HepG2 (cell line): ENCODE results near the gene PPP1CC. TPM values are rescaled to one million over a fixed set of nuclear protein-coding genes. Genes with fewer than 3 reads are reported as not detected.
A peak's percentile ranks its signal among the peaks of the same experiment; 100 is the strongest.

Experiments
- ATAC-seq: fragments of 200-7000 bp; cut with Tn5 transposase; 3 replicates; pipeline ENCODE4 v1.9.1; 2020; ENCODE audit warnings: mild to moderate bottlenecking, moderate library complexity
- BruUV-seq: library from RNA; stranded (reverse); fragments of 400-500 nt; replicated peaks from 2 replicates; lab custom pipeline; 2021; lab: Mats Ljungman, UMichigan
- CTCF ChIA-PET: fragments of 300-600 bp; formaldehyde crosslinking; extraction: SDS; loops from one replicate; lab custom pipeline; 2021; ENCODE audit warnings: low total read pairs, inconsistent platforms, low intra/inter-chr PET ratio; lab: Yijun Ruan, JAX
- POLR2A ChIA-PET: fragments of 350-600 bp; sonication (Branson Sonifier 250); formaldehyde crosslinking; loops from one replicate; lab custom pipeline; 2020; ENCODE audit warnings: antibody characterized with exemption, inconsistent platforms; lab: Yijun Ruan, JAX
- DNase-seq: peaks from one replicate; pipeline ENCODE4 v3.0.0-alpha.2; 2015; ENCODE audit warnings: low spot score
- FAIRE-seq: peaks from 3 replicates; lab custom pipeline; 2011; peaks lifted over from hg19 to GRCh38; lab: Jason Lieb, UNC
- H2AFZ ChIP-seq: one replicate; pipeline ENCODE4 v1.6.1; 2011; ENCODE audit warnings: low read length, inconsistent platforms
- H3K27ac ChIP-seq: fragments of 300-600 bp; 3 replicates; pipeline ENCODE4 v1.8.0; 2011; ENCODE audit warnings: mixed run types, mild to moderate bottlenecking, mixed read lengths, low read length, inconsistent platforms; ENCODE audit not compliant: insufficient read depth; ENCODE audit errors: extremely low read length
- H3K27me3 ChIP-seq, 2 experiments: fragments of 200-600 bp in 1 of 2; 2 replicates in 1 of 2; 3 replicates in 1 of 2; pipeline versions ENCODE4 v1.6.0 to v1.8.0; 2011; ENCODE audit warnings: low read length in 2 of 2, mild to moderate bottlenecking in 2 of 2, moderate library complexity in 2 of 2, inconsistent platforms in 1 of 2; ENCODE audit not compliant: insufficient read depth in 2 of 2, control insufficient read depth in 1 of 2
- H3K36me3 ChIP-seq, 2 experiments: fragments of 200-600 bp in 1 of 2; replicated peaks in 1 of 2; 2 replicates in 1 of 2; 3 replicates in 1 of 2; pipeline versions ENCODE4 v1.5.1 to v1.8.0; 2011; ENCODE audit warnings: low read length in 2 of 2, inconsistent platforms in 1 of 2; ENCODE audit not compliant: insufficient read depth in 2 of 2, control insufficient read depth in 1 of 2
- H3K4me1 ChIP-seq: 2 replicates; pipeline ENCODE4 v1.5.1; 2012; ENCODE audit warnings: low read length, inconsistent platforms; ENCODE audit not compliant: insufficient read depth
- H3K4me2 ChIP-seq: 2 replicates; pipeline ENCODE4 v1.6.0; 2011; ENCODE audit warnings: low read depth, low read length, inconsistent platforms
- H3K4me3 ChIP-seq, 3 experiments: fragments of 200-600 bp in 1 of 3; sonication (generic), shearing (Covaris generic) in 1 of 3; replicated peaks in 1 of 3; 2 replicates each; pipeline ENCODE4 v1.5.1; 2011 to 2016; ENCODE audit warnings: low read length in 3 of 3, inconsistent platforms in 2 of 3, low read depth in 2 of 3, mild to moderate bottlenecking in 2 of 3, control low read depth in 1 of 3, mixed read lengths in 1 of 3; ENCODE audit not compliant: insufficient read depth in 1 of 3
- H3K79me2 ChIP-seq: one replicate; pipeline ENCODE4 v1.6.1; 2011; ENCODE audit warnings: low read length, inconsistent platforms; ENCODE audit not compliant: insufficient read depth
- H3K9ac ChIP-seq: 2 replicates; pipeline ENCODE4 v1.6.0; 2011; ENCODE audit warnings: mild to moderate bottlenecking, low read depth, low read length, inconsistent platforms; ENCODE audit not compliant: insufficient read depth
- H3K9me3 ChIP-seq: 2 replicates; pipeline ENCODE4 v1.5.1; 2012; ENCODE audit warnings: mild to moderate bottlenecking, low read length
- H4K20me1 ChIP-seq: 2 replicates; pipeline ENCODE4 v1.6.0; 2011; ENCODE audit warnings: inconsistent platforms, mild to moderate bottlenecking, low read length, moderate library complexity; ENCODE audit not compliant: insufficient read depth
- ARID5B ChIP-seq: IDR thresholded peaks from 2 replicates; pipeline ENCODE4 v1.4.0; 2020; ENCODE audit warnings: mild to moderate bottlenecking, missing genetic modification reagents
- BCL6 ChIP-seq: IDR thresholded peaks from 2 replicates; pipeline ENCODE4 v1.6.1; 2016; ENCODE audit warnings: missing genetic modification reagents, missing compliant biosample characterization
- CCAR2 ChIP-seq: fragments of 200-400 bp; formaldehyde crosslinking; optimal IDR thresholded peaks from 2 replicates; pipeline ENCODE3; 2018; ENCODE audit warnings: low read depth, mild to moderate bottlenecking, low read length, moderate library complexity
- FOXA3 ChIP-seq: IDR thresholded peaks from 2 replicates; pipeline ENCODE4 v1.6.1; 2016; ENCODE audit warnings: missing genetic modification reagents, missing compliant biosample characterization
- MAFF ChIP-seq: IDR thresholded peaks from 2 replicates; pipeline ENCODE4 v1.6.1; 2011; ENCODE audit warnings: low read depth, low read length, improper control_type of control experiment
- MAFK ChIP-seq, 2 experiments: IDR thresholded peaks in 1 of 2; conservative IDR thresholded peaks in 1 of 2; 2 replicates each; pipeline ENCODE4 v1.6.1; 2011; ENCODE audit warnings: improper control_type of control experiment in 2 of 2, low read length in 2 of 2
- POLR2A ChIP-seq, 2 experiments: IDR thresholded peaks; 2 replicates each; pipeline ENCODE4 v1.6.1; 2011; ENCODE audit warnings: low read depth in 2 of 2, low read length in 2 of 2, mild to moderate bottlenecking in 1 of 2, moderate library complexity in 1 of 2; ENCODE audit not compliant: insufficient read depth in 1 of 2
- POLR2AphosphoS5 ChIP-seq: IDR thresholded peaks from 2 replicates; pipeline ENCODE4 v1.6.1; 2012; ENCODE audit warnings: low read depth, low read length
- RARA ChIP-seq: IDR thresholded peaks from 2 replicates; pipeline ENCODE4 v1.6.1; 2016; ENCODE audit warnings: missing genetic modification reagents, missing compliant biosample characterization
- RBM22 ChIP-seq: fragments of 200-400 bp; formaldehyde crosslinking; optimal IDR thresholded peaks from 2 replicates; pipeline ENCODE3; 2017; ENCODE audit warnings: mild to moderate bottlenecking, low read length, moderate library complexity
- RFXAP ChIP-seq: sonication (generic); formaldehyde crosslinking; IDR thresholded peaks from 2 replicates; pipeline ENCODE4 v1.4.0; 2020; ENCODE audit warnings: missing genetic modification reagents, borderline replicate concordance
- SKI ChIP-seq: fragments of 450-650 bp; IDR thresholded peaks from one replicate; pipeline ENCODE4 v1.6.1; 2018; ENCODE audit warnings: mild to moderate bottlenecking; ENCODE audit not compliant: partially characterized antibody
- TEAD3 ChIP-seq: optimal IDR thresholded peaks from 2 replicates; pipeline ENCODE3; 2016; ENCODE audit warnings: borderline replicate concordance
- ZFP90 ChIP-seq: sonication (generic); formaldehyde crosslinking; IDR thresholded peaks from 2 replicates; pipeline ENCODE4 v1.8.0; 2022; ENCODE audit warnings: missing genetic modification reagents, mild to moderate bottlenecking, inconsistent platforms, borderline replicate concordance
- ZNF577 ChIP-seq: sonication (generic); formaldehyde crosslinking; IDR thresholded peaks from 2 replicates; pipeline ENCODE4 v1.4.0; 2020; ENCODE audit warnings: mild to moderate bottlenecking, low read depth, missing genetic modification reagents, borderline replicate concordance
- WGBS: methylation state at CpG from one replicate; pipeline ENCODE4 v1.1.6; 2017; ENCODE audit warnings: low lambda C conversion rate; 5-methylcytosine and 5-hydroxymethylcytosine counted together
- in situ Hi-C: cut with HindIII; loops from 2 replicates; pipeline ENCODE4 v1.10.0; 2017; ENCODE audit warnings: low pct_unique_long_range_greater_than_20kb; ENCODE audit not compliant: extremely low pct_ligation_motif_present
- intact Hi-C: fragments of 100-400 bp; cut with micrococcal nuclease; formaldehyde crosslinking; loops from one replicate; pipeline ENCODE4 v1.10.0; 2022; ENCODE audit not compliant: unreplicated experiment
- polyA plus RNA-seq, 8 experiments: library from polyadenylated mRNA; depleted of rRNA in 3 of 8; stranded (reverse) in 7 of 8; unstranded in 1 of 8; fragments of >200 nt; fragmentation: Illumina TruSeq in 4 of 8; extraction: Trizol in 4 of 8; gene quantifications; 2 replicates each; pipeline versions ENCODE4 v1.2.1 to v1.2.3, GENCODE V29; 2011 to 2016; ENCODE audit warnings: low read depth in 4 of 8, missing spikeins in 1 of 8, mixed read lengths in 1 of 8; ENCODE audit not compliant: insufficient read depth in 1 of 8
- total RNA-seq, 5 experiments: library from RNA; depleted of rRNA; stranded (reverse); fragments of >200 nt; fragmentation: Illumina TruSeq; extraction: Trizol; gene quantifications; 2 replicates each; pipeline ENCODE4 v1.2.3, GENCODE V29; 2016; ENCODE audit warnings: low read depth in 1 of 5

The PPP1CC gene
- total and polyA plus RNA-seq, 2 of the 13 experiments (the other 11 are each of a cell fraction or from before 2014, with no cell fraction given) = 178 to 187 TPM

DNA sequence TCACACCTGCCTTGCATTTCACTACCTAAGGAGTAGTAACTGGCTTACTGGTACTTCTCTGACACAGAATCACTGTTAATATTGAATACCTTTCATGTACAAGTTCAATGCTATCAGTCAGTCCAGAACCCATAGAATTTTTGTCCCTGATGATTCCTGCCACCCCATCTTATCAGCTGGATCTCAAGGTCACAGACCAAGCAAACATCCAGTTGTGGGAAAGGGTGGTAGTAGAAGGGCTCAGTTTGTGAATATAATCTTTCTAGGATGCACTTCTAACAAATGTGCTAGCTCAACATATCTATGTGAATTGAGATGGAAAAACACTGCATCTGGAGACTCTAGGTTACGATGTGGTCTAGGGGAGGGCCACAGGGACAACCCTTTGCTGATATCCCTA is 14.1 kb downstream of the PPP1CC start:
- no peak overlapping the region for H3K9ac ChIP-seq
- peaks cover 53% of the 10 kb centered on the region for H3K4me1 ChIP-seq
- H3K79me2 ChIP-seq = peaks cover 44% of the 10 kb centered on the region
- H3K9me3 ChIP-seq = no peaks in the 10 kb centered on the region
- H3K4me2 ChIP-seq = no peak overlapping the region
- peaks cover 32 to 80% of the 10 kb centered on the region in 2 experiments for H3K36me3 ChIP-seq
- no TSS peak for BruUV-seq
- peak; percentile 30; the same call in 2 of the 3 replicates for ATAC-seq
- TF ChIP-seq POLR2AphosphoS5 (0 out of 2 replicates have a peak, but pooled peaks have one; percentile 30), RFXAP (CRISPR knock-in tag) (no peak), ZNF577 (no peak), CCAR2 (no peak), ZFP90 (CRISPR knock-in tag) (no peak), MAFK (conservative IDR thresholded peaks at IDR 0.05 in 1 of 2, IDR thresholded peaks at IDR 0.05 in 1 of 2; ENCODE audit: low read length in 2 of 2) (peak; percentile 18 to 22; a peak in 1 of 4 replicates), SKI (peak; percentile 52), RARA (CRISPR knock-in tag) (peak; percentile 47; the same call in 1 of the 2 replicates), FOXA3 (CRISPR knock-in tag) (0 out of 2 replicates have a peak, but pooled peaks have one; percentile 13), BCL6 (CRISPR knock-in tag) (peak; percentile 88), MAFF (0 out of 2 replicates have a peak, but pooled peaks have one; percentile 13), TEAD3 (CRISPR knock-in tag) (peak; percentile 13), RBM22 (peak; percentile 95), ARID5B (CRISPR knock-in tag) (peak; percentile 38), POLR2A (IDR thresholded peaks at IDR 0.05; ENCODE audit: insufficient read depth in 1 of 2, low read depth in 2 of 2, low read length in 2 of 2) (0 out of 4 replicates have a peak, but pooled peaks of 1 of the 2 experiments have one; percentile 39)
- TF ChIP-seq, all 625 proteins: peak for 11
- no peak overlapping the region for H3K4me3 ChIP-seq
- 100% methylated on average over 1 of the region's 1 CpG for WGBS
- FAIRE-seq = no peak
- no peak overlapping the region for H3K27ac ChIP-seq
- peaks cover 54% of the 10 kb centered on the region for H4K20me1 ChIP-seq
- intact Hi-C loops (no loop called here), in situ Hi-C loops (no loop called here)
- H2AFZ ChIP-seq = no peak overlapping the region
- no peaks in the 10 kb centered on the region for H3K27me3 ChIP-seq
- DNase-seq = no peak
- ChIA-PET CTCF (no interaction called here), POLR2A (interaction anchor here (0.7 to 1.8 kb wide), 2 partner anchors 14 to 430 kb away, joined by 3 to 6 read pairs; partner anchors contain the start of gene PPP1CC)
